Measurements from ENCODE around the gene DNMT1.

GRCh38 chr19:10205636-10206035 is 10.9 kb upstream of the DNMT1 start:
- TF ChIP-seq POLR2A (IDR thresholded peaks at IDR 0.05) = no peak
- TF ChIP-seq CTCF (IDR thresholded peaks at IDR 0.05) = no peak

All from body of pancreas (tissue), 4 donors.